Measurements from ENCODE around the gene NBPF1.
"Not testable (repeated sequence)": the region's sequence is repeated elsewhere in the genome, so short reads cannot be mapped to it uniquely, and the experiment has no call there.

GRCh38 chr1:16646061-16646664 lies 32.8 kb upstream of the NBPF1 start:
- TF ChIP-seq CTCF, EZH2 (IDR thresholded peaks at IDR 0.05): not testable (repeated sequence)

Data from neural progenitor cell (in vitro differentiated cells).